Heart right ventricle (tissue), 16 donors: ENCODE data around the gene MYLK. TPM values are rescaled to one million over a fixed set of nuclear protein-coding genes. Genes with fewer than 3 reads are reported as not detected.
"Not testable (repeated sequence)": the region's sequence is repeated elsewhere in the genome, so short reads cannot be mapped to it uniquely, and the experiment has no call there.

ENCODE experiments used
- ATAC-seq, 8 donors: fragments of 200-7000 bp; cut with Tn5 transposase; one replicate each; pipeline ENCODE4 v1.9.1; 2020; ENCODE audit warnings: mild to moderate bottlenecking in 8 of 8, moderate library complexity in 8 of 8, moderate number of reproducible peaks in 1 of 8
- DNase-seq, 2 donors: peaks; one replicate each; pipeline ENCODE4 v3.0.0-alpha.2; 2020
- H3K27ac ChIP-seq, 10 donors: fragments of 200-600 bp; sonication (generic) in 2 of 10; one replicate each; pipeline versions ENCODE4 v1.5.0 to v1.8.0; 2020 to 2022; ENCODE audit warnings: mild to moderate bottlenecking in 3 of 10
- H3K27me3 ChIP-seq, 7 donors: fragments of 200-600 bp; one replicate each; pipeline ENCODE4 v1.8.0; 2021 to 2022; ENCODE audit warnings: mild to moderate bottlenecking in 2 of 7
- H3K36me3 ChIP-seq, 9 donors: fragments of 200-600 bp; sonication (generic) in 1 of 9; one replicate each; pipeline versions ENCODE4 v1.5.0 to v1.8.0; 2020 to 2022; ENCODE audit warnings: mild to moderate bottlenecking in 2 of 9
- H3K4me1 ChIP-seq, 9 donors: fragments of 200-600 bp; sonication (generic) in 1 of 9; one replicate each; pipeline versions ENCODE4 v1.5.0 to v1.8.0; 2020 to 2022; ENCODE audit warnings: mild to moderate bottlenecking in 4 of 9
- H3K4me3 ChIP-seq, 10 donors: fragments of 200-600 bp; sonication (generic) in 2 of 10; one replicate each; pipeline versions ENCODE4 v1.5.0 to v1.8.0; 2020 to 2022; ENCODE audit warnings: mild to moderate bottlenecking in 7 of 10, moderate library complexity in 2 of 10
- H3K9me3 ChIP-seq, 11 donors: fragments of 200-600 bp in 10 of 11; sonication (generic) in 2 of 11; one replicate each; pipeline versions ENCODE4 v1.5.0 to v1.8.0; 2013 to 2022; ENCODE audit warnings: mild to moderate bottlenecking in 2 of 11, control low read depth in 1 of 11, moderate library complexity in 1 of 11
- CTCF ChIP-seq, 9 donors: fragments of 200-600 bp; sonication (generic) in 2 of 9; IDR thresholded peaks; one replicate each; pipeline versions ENCODE4 v1.5.0 to v1.8.0; 2021 to 2022; ENCODE audit warnings: antibody characterized with exemption in 9 of 9, mild to moderate bottlenecking in 5 of 9, moderate library complexity in 1 of 9
- WGBS, 2 donors: extraction: QIAGEN DNeasy Blood & Tissue Kit; methylation state at CpG; one replicate each; pipeline ENCODE4 v1.1.7; 2013; ENCODE audit warnings: inconsistent platforms in 1 of 2; 5-methylcytosine and 5-hydroxymethylcytosine counted together
- intact Hi-C, 10 donors: fragments of 100-400 bp; cut with DNase I; formaldehyde crosslinking; loops; one replicate each; pipeline versions ENCODE4 v1.11.1 to v1.14.2; 2022
- polyA plus RNA-seq, 2 donors: library from polyadenylated mRNA; stranded (reverse); fragments of 200-250 nt; gene quantifications; one replicate each; pipeline ENCODE4 v1.2.3, GENCODE V29; 2013
- total RNA-seq, 10 donors: library from RNA; stranded (reverse); fragmentation: NEBNext Ultra II Directional in 3 of 10; extraction: Animal tissue kit (Norgen Biotek cat#: 25700) in 3 of 10; gene quantifications; one replicate each; pipeline versions ENCODE4 v1.2.1 to v1.2.4, GENCODE V29; 2021 to 2023
- donor health status: Arrhythmogenic right ventricular cardiomyopathy.
- donor health status: ischemic (EF 13 %, LVEDD 7.1; RV severe dilation, severe dysfunction).
- donor health status: healthy with polysubstance abuse.
- donor health status: DM: no; HTN: yes; CAD: no.
- donor health status: DM: no; HTN: no; CAD: no.
- donor health status: ischemic (EF 25% LVEDD 6.9; RV normal size, moderate dysfunction).
- donor health status: ischemic (EF 25% LVEDD 5.7; RV mildly dilated, moderate dysfunction).
- donor health status: healthy.
- donor health status: DM: yes; HTN: yes; CAD: no.
- donor health status: Ischemic cardiomyopathy.
- donor health status: ischemic (EF 35%, LVEDD 5.7; RV mildly dilated, moderate dysfunction).
- donor health status: nonischemic (EF 11% LVEDD 7.7; RV severe dilation, severe dysfunction).
- donor health status: DM: yes; HTN: yes; CAD: no.
- donor health status: PGD.
- donor health status: ischemic (EF 29% LVEDD 5.4; RV normal size, mild dysfunction).
- donor health status: nonischemic (EF 23%, LVEDD 6.1; RV moderate dilation, normal function).

MYLK gene
- total and polyA plus RNA-seq, 12 donors = 5.6 to 20.6 (median 11.6) TPM

GRCh38 chr3:123708531-123708930, 175.6 kb downstream of the MYLK start:
- Histone ChIP-seq H3K9me3 (no peaks in the 10 kb centered on the region), H3K27ac (no peak overlapping the region), H3K4me1 (peaks cover 4 to 28% (median 14%) of the 10 kb centered on the region in 9 donors), H3K4me3 (no peak overlapping the region), H3K36me3 (no peaks in the 10 kb centered on the region), H3K27me3 (no peaks in the 10 kb centered on the region)
- 75 to 85% methylated on average over 10 of the region's 10 CpGs for WGBS, 2 donors
- TF ChIP-seq CTCF (IDR thresholded peaks at IDR 0.05) = no peak
- peak in 1 of 8 donors; percentile 9 for ATAC-seq
- no peak for DNase-seq
- intact Hi-C loops = no loop called here

GRCh38 chr3:123707641-123708040, 176.5 kb downstream of the MYLK start:
- H3K9me3 ChIP-seq, H3K27me3 ChIP-seq, ATAC-seq, intact Hi-C loops, H3K4me3 ChIP-seq, DNase-seq, H3K36me3 ChIP-seq, H3K27ac ChIP-seq: not testable (repeated sequence)
- 91 to 92% methylated on average over 7 of the region's 7 CpGs for WGBS, 2 donors
- peaks cover 4 to 27% (median 10%) of the 10 kb centered on the region in 9 donors for H3K4me1 ChIP-seq

GRCh38 chr3:123706871-123707270, 177.3 kb downstream of the MYLK start:
- H3K4me3 ChIP-seq = no peak overlapping the region
- ATAC-seq = no peak
- H3K9me3 ChIP-seq = no peaks in the 10 kb centered on the region
- peaks cover 2 to 25% (median 5%) of the 10 kb centered on the region in 9 donors for H3K4me1 ChIP-seq
- H3K27ac ChIP-seq = no peak overlapping the region
- no peak for TF ChIP-seq CTCF (IDR thresholded peaks at IDR 0.05)
- H3K27me3 ChIP-seq = no peaks in the 10 kb centered on the region
- intact Hi-C loops = no loop called here
- no peaks in the 10 kb centered on the region for H3K36me3 ChIP-seq
- no peak for DNase-seq
- WGBS, 2 donors = 95 to 97% methylated on average over 8 of the region's 8 CpGs

GRCh38 chr3:123705488-123706285, 178.4 kb downstream of the MYLK start:
- Histone ChIP-seq H3K4me1 (peaks cover 0 to 25% (median 4%) of the 10 kb centered on the region in 9 donors), H3K27me3 (no peaks in the 10 kb centered on the region), H3K27ac (no peak overlapping the region), H3K4me3 (no peak overlapping the region), H3K9me3 (no peaks in the 10 kb centered on the region), H3K36me3 (no peaks in the 10 kb centered on the region)
- intact Hi-C loops = no loop called here
- TF ChIP-seq CTCF (IDR thresholded peaks at IDR 0.05) = no peak
- ATAC-seq (no peak), DNase-seq (no peak)
- WGBS, 2 donors = 55 to 61% methylated on average over 12 of the region's 12 CpGs

- not testable (repeated sequence) for H3K27me3 ChIP-seq, ATAC-seq, H3K9me3 ChIP-seq, DNase-seq, H3K27ac ChIP-seq, H3K4me3 ChIP-seq, H3K36me3 ChIP-seq
- peaks cover 0 to 25% (median 4%) of the 10 kb centered on the region in 9 donors for H3K4me1 ChIP-seq
- 97 to 98% methylated on average over 3 of the region's 3 CpGs for WGBS, 2 donors
- intact Hi-C loops = loop anchor here in 6 of 10 donors (2.0 to 5.0 kb wide), 2 partner anchors 51 to 55 kb away; no protein-coding TSS in a partner anchor
These were observed 180.5 kb downstream of the MYLK start for GRCh38 chr3:123703663-123704062.
